ENCODE results near the gene AFP. TPM values are rescaled to one million over a fixed set of nuclear protein-coding genes. Genes with fewer than 3 reads are reported as not detected.

Gene AFP
- total RNA-seq, 1 donor from 2014 or later, result not detected

GRCh38 chr4:73405138-73405537 is 30.9 kb upstream of the AFP start:
- Mint-ChIP-seq H3K36me3 (ENCODE audit: unreplicated experiment) (no peaks in the 10 kb centered on the region), H3K27me3 (ENCODE audit: unreplicated experiment) (peaks cover 2% of the 10 kb centered on the region), H3K27ac (ENCODE audit: unreplicated experiment) (no peak overlapping the region), H3K4me3 (ENCODE audit: unreplicated experiment) (no peak overlapping the region), H3K9me3 (ENCODE audit: unreplicated experiment) (no peaks in the 10 kb centered on the region), H3K4me1 (ENCODE audit: low read depth, unreplicated experiment) (no peaks in the 10 kb centered on the region)
- no peak for TF ChIP-seq CTCF (IDR thresholded peaks at IDR 0.05; ENCODE audit: partially characterized antibody, unreplicated experiment)
- DNase-seq, result no peak

GRCh38 chr4:73406548-73406875 is 29.5 kb upstream of the AFP start:
- no peak for TF ChIP-seq CTCF (IDR thresholded peaks at IDR 0.05; ENCODE audit: partially characterized antibody, unreplicated experiment)
- Mint-ChIP-seq H3K9me3 (ENCODE audit: unreplicated experiment) (no peaks in the 10 kb centered on the region), H3K4me1 (ENCODE audit: low read depth, unreplicated experiment) (no peaks in the 10 kb centered on the region), H3K4me3 (ENCODE audit: unreplicated experiment) (no peak overlapping the region), H3K27ac (ENCODE audit: unreplicated experiment) (no peak overlapping the region), H3K36me3 (ENCODE audit: unreplicated experiment) (no peaks in the 10 kb centered on the region), H3K27me3 (ENCODE audit: unreplicated experiment) (no peaks in the 10 kb centered on the region)
- no peak for DNase-seq

- TF ChIP-seq CTCF (IDR thresholded peaks at IDR 0.05; ENCODE audit: partially characterized antibody, unreplicated experiment), result no peak
- Mint-ChIP-seq H3K4me3 (ENCODE audit: unreplicated experiment) (no peak overlapping the region), H3K27ac (ENCODE audit: unreplicated experiment) (no peak overlapping the region), H3K27me3 (ENCODE audit: unreplicated experiment) (no peaks in the 10 kb centered on the region), H3K36me3 (ENCODE audit: unreplicated experiment) (no peaks in the 10 kb centered on the region), H3K4me1 (ENCODE audit: low read depth, unreplicated experiment) (no peaks in the 10 kb centered on the region), H3K9me3 (ENCODE audit: unreplicated experiment) (no peaks in the 10 kb centered on the region)
- no peak for DNase-seq
Observed at GRCh38 chr4:73407227-73407673, 28.8 kb upstream of the AFP start.

GRCh38 chr4:73408181-73408867 is 27.7 kb upstream of the AFP start:
- Mint-ChIP-seq H3K4me1 (ENCODE audit: low read depth, unreplicated experiment) (no peaks in the 10 kb centered on the region), H3K27ac (ENCODE audit: unreplicated experiment) (no peak overlapping the region), H3K4me3 (ENCODE audit: unreplicated experiment) (no peak overlapping the region), H3K36me3 (ENCODE audit: unreplicated experiment) (no peaks in the 10 kb centered on the region), H3K27me3 (ENCODE audit: unreplicated experiment) (no peaks in the 10 kb centered on the region), H3K9me3 (ENCODE audit: unreplicated experiment) (no peaks in the 10 kb centered on the region)
- DNase-seq, result no peak
- no peak for TF ChIP-seq CTCF (IDR thresholded peaks at IDR 0.05; ENCODE audit: partially characterized antibody, unreplicated experiment)

- TF ChIP-seq CTCF (IDR thresholded peaks at IDR 0.05; ENCODE audit: partially characterized antibody, unreplicated experiment), result no peak
- no peak for DNase-seq
- Mint-ChIP-seq H3K27me3 (ENCODE audit: unreplicated experiment) (no peaks in the 10 kb centered on the region), H3K27ac (ENCODE audit: unreplicated experiment) (no peak overlapping the region), H3K4me3 (ENCODE audit: unreplicated experiment) (no peak overlapping the region), H3K9me3 (ENCODE audit: unreplicated experiment) (no peaks in the 10 kb centered on the region), H3K36me3 (ENCODE audit: unreplicated experiment) (no peaks in the 10 kb centered on the region), H3K4me1 (ENCODE audit: low read depth, unreplicated experiment) (no peaks in the 10 kb centered on the region)
Observed at GRCh38 chr4:73409012-73409862, 26.8 kb upstream of the AFP start.
